Measurements from ENCODE around the gene RAB1A.

The RAB1A gene

DNA sequence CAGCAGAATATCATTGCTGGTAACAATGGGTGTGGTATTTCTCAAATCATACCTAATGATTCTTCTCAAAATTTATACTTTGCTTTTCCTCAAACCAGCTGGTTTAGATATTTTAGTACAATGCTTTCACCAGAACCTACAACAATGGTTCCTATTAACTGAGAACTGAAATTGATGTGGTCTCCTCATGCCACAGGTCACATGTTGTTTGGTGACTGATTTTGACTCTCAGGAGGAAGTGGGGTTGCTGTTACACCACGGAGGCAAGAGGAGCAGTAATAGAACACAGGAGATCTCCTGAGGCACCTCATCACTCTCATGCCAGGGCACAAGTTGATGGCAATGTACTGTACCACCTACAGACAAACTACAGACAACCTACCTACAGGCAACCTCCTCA lies 76.7 kb downstream of the RAB1A start:
- DNase-seq (ENCODE audit: low read depth): no peak
- no peak overlapping the region for H3K4me3 ChIP-seq (ENCODE audit: low read length)
- TF ChIP-seq, protein P1, sequence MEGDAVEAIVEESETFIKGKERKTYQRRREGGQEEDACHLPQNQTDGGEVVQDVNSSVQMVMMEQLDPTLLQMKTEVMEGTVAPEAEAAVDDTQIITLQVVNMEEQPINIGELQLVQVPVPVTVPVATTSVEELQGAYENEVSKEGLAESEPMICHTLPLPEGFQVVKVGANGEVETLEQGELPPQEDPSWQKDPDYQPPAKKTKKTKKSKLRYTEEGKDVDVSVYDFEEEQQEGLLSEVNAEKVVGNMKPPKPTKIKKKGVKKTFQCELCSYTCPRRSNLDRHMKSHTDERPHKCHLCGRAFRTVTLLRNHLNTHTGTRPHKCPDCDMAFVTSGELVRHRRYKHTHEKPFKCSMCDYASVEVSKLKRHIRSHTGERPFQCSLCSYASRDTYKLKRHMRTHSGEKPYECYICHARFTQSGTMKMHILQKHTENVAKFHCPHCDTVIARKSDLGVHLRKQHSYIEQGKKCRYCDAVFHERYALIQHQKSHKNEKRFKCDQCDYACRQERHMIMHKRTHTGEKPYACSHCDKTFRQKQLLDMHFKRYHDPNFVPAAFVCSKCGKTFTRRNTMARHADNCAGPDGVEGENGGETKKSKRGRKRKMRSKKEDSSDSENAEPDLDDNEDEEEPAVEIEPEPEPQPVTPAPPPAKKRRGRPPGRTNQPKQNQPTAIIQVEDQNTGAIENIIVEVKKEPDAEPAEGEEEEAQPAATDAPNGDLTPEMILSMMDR (conservative IDR thresholded peaks at IDR 0.05; ENCODE audit: low read depth, low read length): no peak

DNA sequence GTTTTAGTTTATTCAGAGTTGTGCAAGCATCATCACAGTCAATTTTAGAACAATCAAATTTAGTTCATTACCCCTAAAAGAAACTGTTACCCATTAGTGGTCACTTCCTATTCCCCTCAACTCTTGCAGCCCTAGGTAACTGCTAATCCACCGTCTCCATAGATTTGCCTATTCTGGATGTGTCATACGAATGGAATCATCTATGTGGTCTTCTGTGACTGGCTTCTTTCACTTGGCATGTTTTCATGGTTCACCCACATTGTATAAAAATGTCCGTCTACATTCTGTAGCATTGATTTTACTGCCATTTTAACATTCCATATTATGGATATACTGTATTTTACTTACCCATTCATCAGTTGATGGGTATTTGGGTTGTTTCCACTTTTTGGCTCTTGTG lies 79.0 kb downstream of the RAB1A start:
- TF ChIP-seq, protein P1 (conservative IDR thresholded peaks at IDR 0.05; ENCODE audit: low read depth, low read length): no peak
- H3K4me3 ChIP-seq (ENCODE audit: low read length): no peak overlapping the region
- DNase-seq (ENCODE audit: low read depth): no peak

- no peak overlapping the region for H3K4me3 ChIP-seq (ENCODE audit: low read length)
- TF ChIP-seq, protein P1 (conservative IDR thresholded peaks at IDR 0.05; ENCODE audit: low read depth, low read length): no peak
- DNase-seq (ENCODE audit: low read depth): no peak
These were observed 80.8 kb downstream of the RAB1A start for GRCh38 chr2:65049010-65049639.

GRCh38 chr2:65046633-65047407 lies 83.1 kb downstream of the RAB1A start:
- no peak for DNase-seq (ENCODE audit: low read depth)
- H3K4me3 ChIP-seq (ENCODE audit: low read length): no peak overlapping the region
- TF ChIP-seq, protein P1 (conservative IDR thresholded peaks at IDR 0.05; ENCODE audit: low read depth, low read length): no peak

DNA sequence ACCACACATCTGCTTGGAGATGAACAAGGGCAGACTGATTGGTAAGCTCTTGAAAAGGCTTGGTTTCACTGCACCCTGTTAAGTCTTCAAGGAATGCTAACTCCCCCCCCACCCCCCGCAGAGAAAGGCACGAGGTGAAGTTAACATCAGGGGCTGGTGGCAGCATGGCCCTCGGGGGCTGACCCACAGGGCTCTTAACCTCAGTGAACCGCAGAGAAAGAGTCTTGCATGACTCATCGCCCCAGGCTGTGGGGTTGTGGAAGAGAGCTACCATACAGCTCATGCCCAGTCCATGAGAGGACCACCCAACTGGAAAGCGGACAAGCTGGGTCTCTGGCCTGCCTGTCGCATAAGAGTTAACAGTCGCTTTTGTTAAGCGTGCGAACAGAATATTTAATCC lies 84.3 kb downstream of the RAB1A start:
- peak; percentile 63 for DNase-seq (ENCODE audit: low read depth)
- TF ChIP-seq, protein P1 (conservative IDR thresholded peaks at IDR 0.05; ENCODE audit: low read depth, low read length): no peak
- no peak overlapping the region for H3K4me3 ChIP-seq (ENCODE audit: low read length)

GRCh38 chr2:65044097-65044735 lies 85.7 kb downstream of the RAB1A start:
- TF ChIP-seq, protein P1 (conservative IDR thresholded peaks at IDR 0.05; ENCODE audit: low read depth, low read length): no peak
- no peak overlapping the region for H3K4me3 ChIP-seq (ENCODE audit: low read length)
- DNase-seq (ENCODE audit: low read depth): no peak
